Activated CD8-positive, alpha-beta memory T cell treated with anti-CD3 and anti-CD28 coated beads for 48 hours (primary cell): ENCODE results near the gene GATAD2A.

Source experiments
- DNase-seq, 3 experiments: peaks; one replicate each; pipeline ENCODE4 v3.0.0-alpha.2; 2020; ENCODE audit warnings: low read depth in 2 of 3, low spot score in 2 of 3

Gene GATAD2A

GRCh38 chr19:19529783-19530422, 124.4 kb downstream of the GATAD2A start:
- DNase-seq = no peak

- DNase-seq = no peak
Measured at GRCh38 chr19:19530423-19530804, 124.9 kb downstream of the GATAD2A start.

DNA sequence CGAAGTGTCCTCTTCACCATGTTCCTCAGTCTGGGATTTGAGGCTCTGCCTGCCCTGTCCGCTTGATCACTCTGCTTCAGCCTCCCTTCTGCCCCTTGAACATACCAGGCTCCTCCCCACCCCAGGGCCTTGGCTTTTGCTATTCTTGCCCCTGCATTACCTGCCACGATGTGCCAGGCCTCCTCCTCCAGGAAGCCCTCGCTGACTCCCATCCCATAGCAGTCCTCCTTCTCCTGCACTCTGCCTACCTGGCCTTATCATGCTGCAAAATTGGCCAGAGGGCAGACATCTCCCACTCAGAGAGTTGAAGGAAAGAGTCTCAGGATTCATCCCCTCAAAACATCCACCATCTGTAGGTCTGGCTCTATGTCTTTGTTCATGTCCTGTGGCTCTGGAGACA, 125.4 kb downstream of the GATAD2A start:
- no peak for DNase-seq

GRCh38 chr19:19531951-19532805, 126.7 kb downstream of the GATAD2A start:
- peak; percentile 58 to 91 (median 84) for DNase-seq

DNA sequence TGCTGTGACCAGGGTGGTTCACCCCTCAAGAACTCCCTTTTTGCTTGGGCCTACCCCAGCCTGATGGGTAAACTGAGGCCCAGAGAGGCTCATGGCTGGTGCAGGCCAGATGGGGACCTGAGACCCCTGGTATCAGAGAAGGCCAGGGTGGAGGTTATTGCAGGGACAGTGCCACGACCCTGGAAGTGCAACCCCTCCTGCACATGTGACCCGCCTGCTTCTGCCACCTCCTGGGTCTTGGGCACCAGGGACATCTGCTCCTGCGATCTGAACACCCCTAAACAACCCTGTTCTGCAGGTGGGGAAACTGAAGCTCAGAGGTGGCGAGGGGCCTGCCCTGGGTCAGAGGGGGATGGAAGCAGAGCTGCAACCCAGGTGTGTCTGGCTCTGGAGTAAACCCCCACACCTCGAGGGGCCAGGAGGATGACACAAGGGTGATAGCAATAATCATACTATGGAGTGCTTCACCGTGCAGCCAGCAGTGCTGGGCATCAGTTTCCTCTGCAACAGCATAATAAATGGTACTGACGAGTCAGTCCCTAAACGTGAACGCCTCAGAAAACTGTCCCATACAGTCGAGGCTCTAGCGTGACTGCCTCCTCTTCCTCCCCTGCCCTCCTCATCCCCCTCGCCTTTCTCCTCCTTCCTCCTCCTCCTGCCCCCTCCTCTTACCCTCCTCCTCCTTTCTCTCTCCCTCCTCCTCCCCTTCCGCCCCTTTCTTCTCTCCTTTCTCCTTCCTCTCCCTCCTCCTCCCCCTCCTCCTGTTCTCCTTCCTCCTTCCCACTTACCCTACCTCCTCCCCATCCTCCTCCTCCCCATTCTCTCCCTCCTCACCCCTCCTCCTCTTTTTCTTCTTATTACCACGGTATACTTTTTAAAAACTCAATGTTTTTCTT, 127.6 kb downstream of the GATAD2A start:
- DNase-seq = no peak

DNA sequence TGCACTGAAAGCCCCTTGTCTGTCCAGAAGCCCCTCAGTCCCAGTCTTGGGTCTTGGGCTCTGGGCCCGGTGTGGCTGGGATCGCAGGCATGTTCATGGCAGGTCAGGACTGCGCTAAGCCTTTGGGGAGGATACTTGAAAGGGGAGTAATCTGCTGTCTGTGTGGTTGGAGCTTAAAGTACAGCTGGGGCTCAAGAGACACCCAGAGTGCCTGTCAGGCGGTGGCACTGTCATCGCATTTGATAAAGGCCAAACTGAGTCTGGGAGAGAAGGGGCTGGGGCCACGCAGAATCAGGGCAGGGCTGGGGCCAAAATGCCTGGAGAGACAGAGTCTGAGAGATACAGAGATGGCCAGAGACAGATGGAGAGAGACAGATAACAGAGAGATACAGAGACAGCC, 128.4 kb downstream of the GATAD2A start:
- DNase-seq = no peak

DNA sequence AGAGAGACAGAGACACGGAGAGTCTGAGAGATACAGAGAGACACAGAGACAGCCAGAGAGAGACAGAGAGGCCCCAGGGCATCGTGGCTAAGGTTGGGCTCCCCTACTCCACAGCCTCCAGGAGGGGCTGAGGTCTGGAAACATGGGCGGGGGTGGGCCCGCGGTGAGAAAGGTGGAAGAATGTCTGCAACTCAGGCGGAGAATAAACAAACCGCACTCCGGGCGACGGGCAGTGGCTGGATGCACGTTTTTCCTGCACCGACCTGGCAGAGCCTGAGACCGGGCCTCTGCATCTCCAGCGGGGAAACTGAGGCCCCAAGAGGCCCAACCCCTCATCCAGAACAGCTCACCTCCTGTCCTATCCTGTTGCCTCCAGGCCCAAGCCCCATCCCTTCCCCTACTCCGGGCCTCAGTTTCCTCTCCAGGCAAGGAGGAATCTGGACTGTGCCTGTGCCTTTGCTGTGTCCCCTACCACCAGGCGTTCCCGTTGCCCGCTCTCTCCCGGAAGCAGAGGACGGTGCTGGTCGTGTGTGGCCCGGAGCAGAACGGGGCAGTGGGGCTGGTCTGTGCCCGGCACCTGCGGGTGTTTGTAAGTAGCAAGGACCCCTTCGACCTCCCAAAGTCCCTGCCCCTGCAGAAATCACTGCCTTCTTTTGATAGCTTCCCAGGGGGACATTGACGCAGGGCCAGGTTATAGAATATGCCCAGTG, 129.2 kb downstream of the GATAD2A start:
- DNase-seq = no peak

GRCh38 chr19:19535311-19536191, 130.1 kb downstream of the GATAD2A start:
- DNase-seq = no peak

- DNase-seq = no peak
Measured at GRCh38 chr19:19537075-19538048, 131.9 kb downstream of the GATAD2A start.

GRCh38 chr19:19538061-19538784, 132.7 kb downstream of the GATAD2A start, which contains the start of gene CILP2:
Gene CILP2, plus strand, starts transcription at chr19:19538265. Its CDS starts 85 bp downstream, at chr19:19538350.
- DNase-seq = no peak

DNA sequence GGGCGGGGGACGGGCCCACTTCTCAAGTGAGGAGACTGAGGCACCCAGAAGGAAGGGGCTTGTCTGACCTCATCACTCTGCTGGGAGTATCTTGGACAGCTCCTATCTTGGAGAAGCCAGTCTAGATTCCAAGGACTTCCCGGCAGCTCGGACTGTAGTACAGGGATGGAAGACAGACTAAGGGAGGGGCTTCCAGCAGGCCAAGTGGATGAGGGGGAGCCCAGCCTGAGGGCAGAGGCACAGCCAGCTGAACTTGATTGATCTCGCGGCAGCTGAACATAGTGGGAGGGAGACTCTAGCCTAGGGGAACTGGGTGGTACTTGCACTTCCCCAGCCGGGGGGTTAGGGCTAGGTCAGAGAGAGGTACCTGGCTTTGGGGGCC, 133.3 kb downstream of the GATAD2A start:
- no peak for DNase-seq

DNA sequence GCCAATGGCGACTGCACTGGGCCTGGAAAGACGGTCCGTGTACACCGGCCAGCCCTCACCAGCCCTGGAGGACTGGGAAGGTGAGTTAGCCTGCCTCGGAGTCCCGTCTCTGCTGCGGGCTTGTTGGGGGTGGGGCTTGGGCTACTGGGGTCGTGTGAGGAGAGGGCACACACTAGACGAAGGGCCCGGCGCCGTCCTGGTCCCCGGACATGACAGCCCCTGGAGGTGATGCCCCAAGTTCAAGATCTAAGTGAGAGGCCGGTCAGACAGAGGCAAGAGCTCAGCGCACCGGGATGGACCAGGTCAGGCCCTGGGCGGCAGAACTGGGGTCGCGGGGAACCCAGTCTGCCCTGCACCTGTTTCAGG, 134.2 kb downstream of the GATAD2A start:
- DNase-seq = no peak

DNA sequence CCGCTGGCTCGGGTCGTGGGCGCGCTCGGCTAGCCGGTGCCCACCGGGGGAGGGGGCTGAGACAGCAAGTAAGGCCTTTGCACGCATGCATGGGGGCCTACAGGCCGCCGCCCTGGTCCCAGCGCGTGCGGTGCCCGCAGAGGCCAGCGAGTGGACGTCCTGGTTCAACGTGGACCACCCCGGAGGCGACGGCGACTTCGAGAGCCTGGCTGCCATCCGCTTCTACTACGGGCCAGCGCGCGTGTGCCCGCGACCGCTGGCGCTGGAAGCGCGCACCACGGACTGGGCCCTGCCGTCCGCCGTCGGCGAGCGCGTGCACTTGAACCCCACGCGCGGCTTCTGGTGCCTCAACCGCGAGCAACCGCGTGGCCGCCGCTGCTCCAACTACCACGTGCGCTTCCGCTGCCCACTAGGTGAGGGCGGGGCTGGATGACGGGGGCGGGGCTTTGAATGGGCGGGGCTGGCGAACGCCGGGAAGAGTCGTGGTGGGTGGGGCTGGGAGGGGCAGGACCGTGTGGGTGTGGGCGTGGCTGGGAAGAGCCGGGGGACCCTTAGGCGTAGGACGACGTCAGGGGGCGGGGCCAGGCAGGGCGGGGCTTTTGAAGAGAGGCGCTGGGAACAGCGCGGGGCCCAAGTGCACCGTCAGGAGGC, 134.7 kb downstream of the GATAD2A start:
- DNase-seq = peak in 2 of 3 experiments; percentile 38 to 71

- peak in 1 of 3 experiments; percentile 71 for DNase-seq
Measured at GRCh38 chr19:19540715-19541515, 135.4 kb downstream of the GATAD2A start.

- DNase-seq = no peak
Measured at GRCh38 chr19:19541616-19542015, 136.1 kb downstream of the GATAD2A start.

DNA sequence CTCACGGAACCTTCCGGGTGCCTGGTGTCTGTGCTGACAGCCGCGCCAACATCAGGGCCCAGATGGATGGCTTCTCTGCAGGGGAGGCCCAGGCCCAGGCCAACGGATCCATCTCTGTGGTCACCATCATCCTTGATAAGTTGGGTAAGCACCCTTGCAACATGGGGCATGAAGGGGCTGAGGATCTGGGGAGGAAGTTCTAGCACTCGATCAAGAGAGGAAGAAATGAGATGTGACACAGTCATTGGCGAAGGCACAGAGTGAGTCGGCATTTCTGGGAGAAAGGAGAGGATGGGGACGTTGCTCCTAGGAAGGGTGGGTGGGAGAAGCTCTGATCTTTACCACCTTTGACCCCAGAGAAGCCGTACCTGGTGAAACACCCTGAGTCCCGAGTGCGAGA, 137.0 kb downstream of the GATAD2A start:
- DNase-seq = no peak

DNA sequence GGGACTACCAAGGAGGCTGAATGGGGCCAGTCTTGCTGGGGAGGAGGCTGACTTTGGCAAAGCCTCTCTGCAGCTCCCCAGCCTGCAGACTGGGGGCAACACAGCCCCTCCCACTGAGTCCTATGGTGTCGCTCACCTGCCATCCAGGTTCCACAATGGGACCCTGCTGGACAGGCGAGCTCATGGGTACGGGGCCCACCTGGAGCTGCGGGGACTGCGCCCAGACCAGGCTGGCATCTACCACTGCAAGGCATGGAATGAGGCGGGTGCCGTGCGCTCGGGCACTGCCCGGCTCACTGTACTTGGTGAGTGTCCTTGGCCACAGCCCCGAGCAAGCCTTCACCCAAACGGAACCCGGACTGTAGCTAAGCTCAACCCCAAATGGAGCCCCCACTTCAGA, 137.6 kb downstream of the GATAD2A start:
- DNase-seq = no peak
